ENCODE results near the gene CCDC39. TPM values are rescaled to one million over a fixed set of nuclear protein-coding genes. Genes with fewer than 3 reads are reported as not detected.

CCDC39 gene
- total RNA-seq, 2 experiments from 2014 or later = not detected

DNA sequence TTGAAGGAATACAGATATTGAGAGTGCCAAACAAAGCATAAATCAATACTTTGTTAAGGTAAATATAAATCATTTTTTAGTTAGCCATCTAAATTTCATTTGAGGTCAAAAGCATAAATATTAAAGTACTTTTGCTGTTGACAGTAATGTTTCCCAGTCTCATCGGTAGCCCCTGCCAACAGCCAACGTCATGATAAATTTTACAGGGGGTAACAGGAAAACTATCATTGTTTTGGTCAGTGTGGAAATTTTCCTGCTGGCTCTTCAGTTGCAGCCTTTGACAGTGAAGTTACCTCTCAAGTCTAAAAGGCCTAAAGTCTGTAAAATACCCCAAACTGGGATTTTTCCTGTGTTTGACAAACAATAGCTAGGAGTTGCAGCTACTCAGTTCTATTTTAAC, 114.6 kb downstream of the CCDC39 start:
- POLR2A ChIA-PET = no interaction called here
- no peaks in the 10 kb centered on the region for H3K27me3 Mint-ChIP-seq
- no peak overlapping the region for H3K27ac Mint-ChIP-seq
- CTCF ChIA-PET = no interaction called here
- H3K9me3 Mint-ChIP-seq = no peaks in the 10 kb centered on the region
- no peaks in the 10 kb centered on the region for H3K4me1 Mint-ChIP-seq
- no peak for DNase-seq
- no peak overlapping the region for H3K4me3 Mint-ChIP-seq
- no peaks in the 10 kb centered on the region for H3K36me3 Mint-ChIP-seq (ENCODE audit: low read depth)

Other genes starting within 250 kb of the CCDC39 start
- 10 to 100 TPM; 66.2 to 68.7 TPM for gene TTC14, start 77.3 kb downstream of the CCDC39 start, total RNA-seq
- 100 to 1,000 TPM; 127 to 134 TPM for gene FXR1, start 233.2 kb upstream of the CCDC39 start, total RNA-seq